Measurements from ENCODE around the gene PBX1. TPM values are rescaled to one million over a fixed set of nuclear protein-coding genes. Genes with fewer than 3 reads are reported as not detected.

PBX1 gene
- total RNA-seq, 2 donors from 2014 or later, result 50.5 to 53.1 TPM

- ATAC-seq (ENCODE audit: insufficient number of reproducible peaks, low FRiP score, low read depth), result no peak
- Histone ChIP-seq H3K27ac (peak overlapping the region; percentile 79 to 81), H3K27me3 (replicated peaks; ENCODE audit: insufficient read depth) (no peaks in the 10 kb centered on the region), H3K36me3 (no peaks in the 10 kb centered on the region), H3K4me1 (ENCODE audit: control insufficient read depth in 1 of 2, low read depth in 2 of 2) (peaks cover 6 to 38% of the 10 kb centered on the region in 2 donors), H3K4me3 (peak overlapping the region; percentile 92), H3K9me3 (no peaks in the 10 kb centered on the region)
- TF ChIP-seq, protein P1, sequence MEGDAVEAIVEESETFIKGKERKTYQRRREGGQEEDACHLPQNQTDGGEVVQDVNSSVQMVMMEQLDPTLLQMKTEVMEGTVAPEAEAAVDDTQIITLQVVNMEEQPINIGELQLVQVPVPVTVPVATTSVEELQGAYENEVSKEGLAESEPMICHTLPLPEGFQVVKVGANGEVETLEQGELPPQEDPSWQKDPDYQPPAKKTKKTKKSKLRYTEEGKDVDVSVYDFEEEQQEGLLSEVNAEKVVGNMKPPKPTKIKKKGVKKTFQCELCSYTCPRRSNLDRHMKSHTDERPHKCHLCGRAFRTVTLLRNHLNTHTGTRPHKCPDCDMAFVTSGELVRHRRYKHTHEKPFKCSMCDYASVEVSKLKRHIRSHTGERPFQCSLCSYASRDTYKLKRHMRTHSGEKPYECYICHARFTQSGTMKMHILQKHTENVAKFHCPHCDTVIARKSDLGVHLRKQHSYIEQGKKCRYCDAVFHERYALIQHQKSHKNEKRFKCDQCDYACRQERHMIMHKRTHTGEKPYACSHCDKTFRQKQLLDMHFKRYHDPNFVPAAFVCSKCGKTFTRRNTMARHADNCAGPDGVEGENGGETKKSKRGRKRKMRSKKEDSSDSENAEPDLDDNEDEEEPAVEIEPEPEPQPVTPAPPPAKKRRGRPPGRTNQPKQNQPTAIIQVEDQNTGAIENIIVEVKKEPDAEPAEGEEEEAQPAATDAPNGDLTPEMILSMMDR (IDR thresholded peaks at IDR 0.05), result no peak
- DNase-seq (ENCODE audit: low spot score), result no peak
These were observed 5.4 kb downstream of the PBX1 start for GRCh38 chr1:164564378-164564777.

DNA sequence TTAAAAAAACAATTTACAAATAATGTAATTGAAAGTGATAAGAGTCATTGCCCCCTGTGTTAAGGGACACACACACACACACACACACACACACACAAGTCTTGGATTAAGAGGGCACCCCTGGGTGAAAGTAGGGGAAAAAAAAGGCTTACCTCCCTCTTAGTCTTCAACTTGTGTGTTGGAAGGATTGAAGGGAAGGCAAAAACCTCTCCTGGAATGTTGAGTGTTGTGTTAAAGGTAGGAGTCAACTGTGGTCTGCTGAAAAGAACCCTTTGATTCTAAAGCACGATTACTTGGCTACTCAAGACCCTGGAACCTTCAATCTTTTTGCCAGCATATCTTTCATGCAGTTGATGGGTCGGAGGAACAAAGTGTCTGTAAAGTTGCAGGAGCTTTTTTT, 6.4 kb downstream of the PBX1 start:
- Histone ChIP-seq H3K36me3 (no peaks in the 10 kb centered on the region), H3K27me3 (replicated peaks; ENCODE audit: insufficient read depth) (no peaks in the 10 kb centered on the region), H3K4me1 (ENCODE audit: control insufficient read depth in 1 of 2, low read depth in 2 of 2) (peaks cover 8 to 42% of the 10 kb centered on the region in 2 donors), H3K9me3 (no peaks in the 10 kb centered on the region), H3K4me3 (peak overlapping the region; percentile 92), H3K27ac (peak overlapping the region; percentile 79 to 81)
- DNase-seq (ENCODE audit: low spot score) (no peak), ATAC-seq (ENCODE audit: insufficient number of reproducible peaks, low FRiP score, low read depth) (no peak)
- TF ChIP-seq, protein P1 (IDR thresholded peaks at IDR 0.05), result no peak

- no peaks in the 10 kb centered on the region for H3K27me3 ChIP-seq (replicated peaks; ENCODE audit: insufficient read depth)
- H3K4me1 ChIP-seq (ENCODE audit: control insufficient read depth in 1 of 2, low read depth in 2 of 2), result peaks cover 8 to 51% of the 10 kb centered on the region in 2 donors
- TF ChIP-seq, protein P1 (IDR thresholded peaks at IDR 0.05), result no peak
- ATAC-seq (ENCODE audit: insufficient number of reproducible peaks, low FRiP score, low read depth) (no peak), DNase-seq (ENCODE audit: low spot score) (no peak)
- H3K4me3 ChIP-seq, result no peak overlapping the region
- H3K36me3 ChIP-seq, result no peaks in the 10 kb centered on the region
- no peaks in the 10 kb centered on the region for H3K9me3 ChIP-seq
- H3K27ac ChIP-seq, result no peak overlapping the region
These were observed 8.8 kb downstream of the PBX1 start for GRCh38 chr1:164567774-164568173.

DNA sequence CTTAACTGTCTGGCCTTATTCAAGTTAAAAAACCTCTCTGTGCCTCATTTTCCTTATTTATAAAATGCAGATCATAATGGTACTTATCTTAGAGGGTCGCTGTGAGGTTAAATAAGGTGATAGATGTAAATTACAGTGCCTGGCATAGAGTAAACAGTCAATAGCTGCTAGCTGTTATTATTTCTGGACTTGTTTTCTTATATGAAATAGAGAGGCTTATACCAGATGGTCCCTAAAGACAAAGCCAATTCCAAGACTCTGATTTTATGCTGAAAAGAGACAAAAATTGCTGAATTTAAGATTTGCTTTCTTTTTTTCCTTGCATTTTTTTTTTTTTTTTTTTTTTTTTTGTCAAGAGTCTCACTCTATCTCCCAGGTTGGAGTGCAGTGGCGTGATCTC, 10.3 kb downstream of the PBX1 start:
- H3K4me1 ChIP-seq (ENCODE audit: control insufficient read depth in 1 of 2, low read depth in 2 of 2), result peaks cover 8 to 60% of the 10 kb centered on the region in 2 donors
- no peak overlapping the region for H3K4me3 ChIP-seq
- TF ChIP-seq, protein P1 (IDR thresholded peaks at IDR 0.05), result no peak
- no peak for ATAC-seq (ENCODE audit: insufficient number of reproducible peaks, low FRiP score, low read depth)
- no peaks in the 10 kb centered on the region for H3K36me3 ChIP-seq
- no peak overlapping the region for H3K27ac ChIP-seq
- H3K9me3 ChIP-seq, result no peaks in the 10 kb centered on the region
- DNase-seq (ENCODE audit: low spot score), result no peak
- H3K27me3 ChIP-seq (replicated peaks; ENCODE audit: insufficient read depth), result no peaks in the 10 kb centered on the region

DNA sequence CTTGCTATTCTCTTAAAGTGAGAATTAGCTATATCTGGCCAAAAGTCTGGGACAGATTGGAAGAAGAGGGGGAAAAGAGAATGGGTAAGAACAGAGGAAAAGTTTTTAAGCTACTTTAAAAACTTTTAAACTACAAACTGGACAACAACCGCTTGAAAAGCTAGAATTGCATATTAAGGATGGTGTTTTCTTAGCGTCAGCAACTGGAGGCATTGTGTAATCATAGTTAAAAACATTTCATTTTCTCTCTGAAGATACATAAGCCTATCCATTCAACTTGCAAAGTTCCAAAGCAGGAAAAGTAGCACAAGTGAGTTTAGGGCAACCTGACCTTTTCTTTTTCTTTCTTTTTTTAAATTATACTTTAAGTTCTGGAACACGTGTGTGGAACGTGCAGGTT, 10.9 kb downstream of the PBX1 start:
- no peaks in the 10 kb centered on the region for H3K36me3 ChIP-seq
- H3K4me1 ChIP-seq (ENCODE audit: control insufficient read depth in 1 of 2, low read depth in 2 of 2), result peaks cover 8 to 66% of the 10 kb centered on the region in 2 donors
- H3K9me3 ChIP-seq, result no peaks in the 10 kb centered on the region
- H3K27ac ChIP-seq, result no peak overlapping the region
- TF ChIP-seq, protein P1 (IDR thresholded peaks at IDR 0.05), result no peak
- no peak overlapping the region for H3K4me3 ChIP-seq
- H3K27me3 ChIP-seq (replicated peaks; ENCODE audit: insufficient read depth), result no peaks in the 10 kb centered on the region
- DNase-seq (ENCODE audit: low spot score) (no peak), ATAC-seq (ENCODE audit: insufficient number of reproducible peaks, low FRiP score, low read depth) (no peak)
